GM10847 (cell line): ENCODE measurements around the gene GAA.

ENCODE experiments used
- POLR2A ChIP-seq: IDR thresholded peaks from 2 replicates; pipeline ENCODE4 v1.6.1; 2011; ENCODE audit not compliant: insufficient read length; ENCODE audit errors: extremely low read depth

The GAA gene

DNA sequence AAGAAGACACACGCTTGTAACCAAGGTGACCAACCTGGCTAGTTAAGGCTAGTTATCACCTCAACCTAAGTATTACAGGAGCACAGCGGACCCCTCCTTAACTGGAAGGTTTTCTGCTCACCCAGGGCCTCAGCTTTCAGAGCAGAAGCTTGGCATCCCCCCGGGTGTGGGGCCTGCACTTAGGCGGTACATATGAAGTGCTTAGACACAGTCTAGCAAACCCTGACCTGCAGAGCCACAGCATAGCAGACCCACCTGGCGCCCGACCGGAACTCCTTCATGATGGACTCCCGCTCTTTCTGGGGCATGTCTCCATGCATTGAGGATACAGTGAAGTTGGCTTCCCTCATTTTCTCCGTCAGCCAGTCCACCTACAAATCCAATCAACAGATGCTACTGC lies 35.8 kb downstream of the GAA start:
- TF ChIP-seq POLR2A: no peak

DNA sequence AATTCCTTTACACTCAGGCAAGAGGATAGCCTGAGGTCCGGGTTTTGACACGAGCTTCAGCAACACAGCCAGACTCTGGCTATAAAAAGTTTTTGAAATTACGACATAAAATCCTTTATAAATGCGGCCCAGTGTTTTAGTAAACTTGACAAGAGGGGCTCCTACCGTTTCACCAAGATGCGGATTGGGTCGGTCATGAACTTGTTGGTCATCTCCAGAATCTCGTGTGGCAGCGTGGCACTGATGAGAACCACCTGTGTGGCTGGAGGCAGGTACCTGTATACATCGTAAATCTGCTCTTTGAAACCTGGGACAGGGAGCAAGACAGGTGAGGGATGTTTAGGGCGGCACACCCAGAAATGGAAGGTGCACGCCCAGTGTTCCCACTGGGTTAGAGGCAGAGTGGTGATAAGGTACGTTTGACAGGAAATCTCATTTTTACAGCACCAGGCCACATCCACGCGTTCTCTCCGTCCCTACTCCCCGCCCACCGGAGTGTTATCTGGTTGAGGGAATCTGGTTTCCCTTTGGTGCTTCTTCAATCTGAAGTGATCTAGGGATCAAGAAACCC lies 37.6 kb downstream of the GAA start:
- no peak for TF ChIP-seq POLR2A

DNA sequence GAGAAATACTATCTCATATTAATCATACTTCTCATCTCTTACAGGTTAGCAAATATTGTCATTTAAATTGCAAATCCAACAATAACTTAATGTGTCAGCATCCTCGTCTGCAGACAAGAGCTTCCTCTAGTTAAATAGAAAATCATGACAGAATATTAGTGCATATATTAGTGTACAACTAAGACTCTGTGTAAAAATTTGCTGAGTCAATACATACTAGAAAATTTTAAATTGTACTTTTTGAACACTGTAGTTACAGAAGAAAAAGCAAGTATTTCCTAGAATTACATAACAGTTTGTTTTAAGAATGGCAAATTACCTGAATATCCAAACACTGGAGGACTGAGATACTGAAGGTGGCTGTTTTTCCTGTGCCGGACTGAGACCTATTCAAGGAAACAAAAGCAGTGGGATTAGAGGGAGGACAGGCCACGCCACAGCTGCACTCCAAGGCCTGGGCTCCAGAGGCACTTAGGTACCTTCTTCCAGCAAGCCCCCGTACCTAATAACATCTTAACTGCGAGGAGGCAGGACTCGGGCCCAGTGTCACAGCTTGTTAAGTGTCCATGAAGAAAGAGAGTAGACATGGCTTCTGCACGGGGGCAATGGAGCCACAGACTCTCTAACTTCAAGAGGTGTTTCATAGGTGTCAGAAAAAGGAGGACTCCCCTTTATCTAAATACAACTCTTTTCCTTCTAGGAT lies 40.2 kb downstream of the GAA start:
- no peak for TF ChIP-seq POLR2A

DNA sequence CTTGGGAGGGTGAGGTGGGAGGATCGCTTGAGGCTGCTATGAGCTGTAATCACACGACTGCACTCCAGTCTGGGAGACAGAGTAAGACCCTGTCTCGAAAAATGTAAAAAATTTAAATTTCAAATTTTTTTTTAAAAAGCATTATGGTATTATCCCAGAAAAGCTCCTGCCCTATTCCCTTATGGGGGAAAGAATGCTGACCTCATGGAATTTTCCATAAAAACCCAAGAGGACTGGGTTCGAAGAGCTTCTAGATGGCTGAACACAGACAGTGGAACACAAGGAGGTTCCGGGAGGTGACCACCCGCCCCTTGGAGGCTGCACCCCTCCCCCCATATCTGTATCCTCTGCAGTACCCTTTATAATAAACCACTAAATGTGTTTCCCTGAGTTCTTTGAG lies 41.5 kb downstream of the GAA start:
- no peak for TF ChIP-seq POLR2A

DNA sequence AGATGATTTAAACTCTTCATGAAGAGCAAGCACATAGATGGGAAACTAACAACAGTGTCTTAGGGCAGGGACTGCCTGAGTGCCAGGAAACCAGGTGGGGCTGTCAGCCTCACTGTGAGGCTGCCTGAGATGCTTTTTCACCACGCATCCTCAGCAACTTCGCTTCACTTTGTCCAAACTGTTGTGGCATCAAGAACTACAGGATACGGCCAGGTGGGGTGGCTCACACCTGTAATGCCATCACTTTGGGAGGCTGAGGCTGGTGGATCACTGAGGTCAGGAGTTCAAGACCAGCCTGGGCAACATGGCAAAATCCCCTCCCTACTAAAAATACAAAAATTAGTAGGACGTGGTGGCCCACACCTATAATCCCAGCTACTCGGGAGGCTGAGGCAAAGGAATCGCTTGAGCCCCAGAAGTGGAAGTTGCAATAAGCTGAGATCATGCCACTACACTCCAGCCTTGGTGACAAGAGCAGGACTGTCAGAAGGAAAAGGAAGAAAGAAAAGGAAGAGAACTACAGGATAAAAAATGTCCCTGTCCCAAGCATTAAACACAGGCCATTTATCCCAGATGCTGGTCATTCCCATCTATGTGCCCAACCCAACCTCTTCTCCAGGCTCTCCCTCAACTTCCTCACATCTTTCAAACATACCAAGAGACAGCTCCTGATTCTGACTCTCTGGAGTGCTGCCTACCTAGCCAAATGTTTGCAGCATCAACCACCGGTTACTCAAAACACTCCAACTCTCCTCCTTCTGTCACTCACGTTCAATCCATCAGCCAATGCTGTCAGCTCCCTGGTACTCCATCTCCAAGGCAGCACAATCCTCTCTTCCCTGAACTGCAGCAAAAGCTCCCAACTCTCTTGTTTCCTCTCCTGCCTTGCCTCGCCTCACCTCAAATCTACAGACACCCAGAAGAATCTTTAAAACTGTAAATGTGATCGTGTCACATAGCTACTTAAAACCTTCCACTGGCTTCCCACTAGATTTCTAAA lies 44.0 kb downstream of the GAA start:
- TF ChIP-seq POLR2A: no peak

DNA sequence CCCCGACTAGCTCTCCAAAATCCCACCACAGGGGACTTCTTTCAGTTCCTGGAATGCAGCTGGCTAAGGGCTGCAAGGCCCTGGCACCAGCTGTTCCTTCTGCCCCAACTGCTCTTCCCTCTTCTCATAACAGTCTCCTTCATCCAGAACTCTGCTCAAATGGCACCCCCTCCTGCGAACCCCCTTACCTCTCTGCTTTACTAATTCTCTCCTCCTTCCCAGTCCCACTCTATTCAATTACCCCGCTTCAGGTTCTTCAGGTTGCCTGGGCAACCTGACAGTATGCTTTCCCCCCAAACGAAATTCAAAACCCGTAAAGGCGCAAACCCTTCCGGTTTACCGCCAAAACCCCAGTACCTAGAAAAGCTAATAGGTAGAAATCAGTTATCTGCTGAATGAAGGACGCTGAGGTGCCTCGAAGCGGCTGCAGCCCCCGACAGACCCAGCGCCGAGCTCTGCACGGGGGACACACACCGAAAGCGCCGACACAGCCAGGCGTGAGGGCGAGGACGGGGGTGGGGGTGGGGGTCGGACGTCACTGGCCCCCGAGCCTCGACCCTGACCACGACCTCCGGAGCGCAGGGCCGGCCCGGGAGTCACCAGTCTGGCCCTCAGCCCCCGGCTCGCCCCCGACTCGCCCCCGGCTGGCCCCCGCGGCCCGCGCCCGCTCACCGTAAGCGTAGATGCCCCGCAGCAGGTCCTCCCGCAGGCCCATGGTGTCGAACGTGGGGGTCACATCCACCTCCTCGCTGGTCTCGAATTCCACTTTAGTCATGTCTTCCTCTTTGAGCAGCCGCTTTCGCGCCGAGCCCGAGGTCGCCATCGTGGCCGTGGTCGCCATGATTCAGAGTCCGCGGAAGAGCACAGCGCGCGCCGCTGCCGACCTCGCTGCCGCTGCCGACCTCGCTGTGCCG lies 45.0 kb downstream of the GAA start:
- TF ChIP-seq POLR2A: no peak

GRCh38 chr17:80147035-80147822 lies 45.8 kb downstream of the GAA start, which contains the start of gene EIF4A3:
TSS of gene EIF4A3 (minus strand) at chr17:80147128. CDS start at chr17:80146961, 167 bp downstream.
- peak; percentile 99 for TF ChIP-seq POLR2A

- TF ChIP-seq POLR2A: no peak
These were observed 50.0 kb downstream of the GAA start for GRCh38 chr17:80151333-80151732.

GRCh38 chr17:80152081-80152702 lies 50.8 kb downstream of the GAA start:
- TF ChIP-seq POLR2A: no peak

- no peak for TF ChIP-seq POLR2A
These were observed 51.6 kb downstream of the GAA start for GRCh38 chr17:80153004-80153403.

DNA sequence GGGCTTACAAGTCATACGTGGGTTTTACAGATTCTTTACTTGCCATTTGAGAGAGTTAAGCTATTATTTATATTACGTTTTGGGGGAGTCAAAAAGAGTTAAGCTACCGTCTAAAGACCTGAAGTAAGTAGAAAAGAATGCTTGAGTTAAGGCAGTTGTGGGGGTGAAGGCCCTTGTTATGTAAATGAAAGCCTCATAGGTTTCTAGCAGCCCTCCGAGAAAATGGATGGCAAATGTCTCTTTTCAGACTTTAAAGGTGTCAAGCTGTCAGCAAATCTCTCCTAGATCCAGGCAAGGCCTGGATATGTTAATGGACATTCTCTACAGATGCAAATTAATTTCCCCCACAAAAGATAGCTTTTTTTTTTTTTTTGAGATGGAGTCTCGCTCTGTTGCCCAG lies 52.8 kb downstream of the GAA start:
- no peak for TF ChIP-seq POLR2A

DNA sequence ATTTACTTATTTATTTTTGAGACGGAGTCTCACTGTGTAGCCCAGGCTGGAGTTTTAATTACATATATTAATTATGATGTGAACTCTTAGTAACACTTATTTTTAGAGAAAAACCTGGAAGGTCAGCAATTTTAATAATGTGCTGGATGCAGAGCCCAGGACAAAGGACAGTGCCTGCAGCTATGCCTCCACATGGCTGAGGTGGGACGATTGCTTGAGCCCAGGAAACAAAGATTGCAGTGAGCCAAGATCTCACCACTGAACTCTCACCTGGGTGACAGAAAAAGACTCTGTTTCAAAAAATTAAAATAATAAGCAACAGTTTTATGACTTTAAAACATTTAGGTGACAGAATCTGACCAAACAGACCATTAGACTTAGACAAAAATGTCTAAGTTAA lies 57.5 kb downstream of the GAA start:
- no peak for TF ChIP-seq POLR2A

- TF ChIP-seq POLR2A: no peak
These were observed 59.2 kb downstream of the GAA start for GRCh38 chr17:80160536-80160935.
